Parathyroid adenoma (tissue), 2 donors: ENCODE results near the gene ABAT.

Experiments used
- H2AFZ ChIP-seq: fragments of 300-600 bp; sonication (generic); one replicate; pipeline ENCODE4 v1.7.0; 2017; ENCODE audit warnings: antibody characterized with exemption, mild to moderate bottlenecking
- H3K27ac ChIP-seq: fragments of 300-600 bp; sonication (generic); one replicate; pipeline ENCODE4 v1.7.0; 2017
- H3K27me3 ChIP-seq: fragments of 300-600 bp; sonication (generic); one replicate; pipeline ENCODE4 v1.7.0; 2017; ENCODE audit warnings: low read length; ENCODE audit not compliant: control insufficient read depth, insufficient read depth
- H3K36me3 ChIP-seq: fragments of 300-600 bp; sonication (generic); one replicate; pipeline ENCODE4 v1.7.0; 2017; ENCODE audit warnings: low read length; ENCODE audit not compliant: control insufficient read depth, insufficient read depth
- H3K4me1 ChIP-seq: fragments of 300-600 bp; sonication (generic); one replicate; pipeline ENCODE4 v1.7.0; 2017; ENCODE audit warnings: control low read depth
- H3K4me2 ChIP-seq: fragments of 300-600 bp; sonication (generic); one replicate; pipeline ENCODE4 v1.7.0; 2017; ENCODE audit warnings: low read length
- H3K4me3 ChIP-seq: fragments of 300-600 bp; sonication (generic); one replicate; pipeline ENCODE4 v1.7.0; 2017; ENCODE audit warnings: low read depth, low read length
- H3K79me2 ChIP-seq: fragments of 300-600 bp; sonication (generic); one replicate; pipeline ENCODE4 v1.7.0; 2017; ENCODE audit warnings: control low read depth
- H3K9ac ChIP-seq: fragments of 300-600 bp; sonication (generic); one replicate; pipeline ENCODE4 v1.7.0; 2017; ENCODE audit warnings: mild to moderate bottlenecking
- H3K9me3 ChIP-seq: fragments of 300-600 bp; sonication (generic); one replicate; pipeline ENCODE4 v1.7.0; 2017; ENCODE audit warnings: low read length; ENCODE audit not compliant: control insufficient read depth
- CTCF ChIP-seq: fragments of 300-600 bp; sonication (generic); IDR thresholded peaks from one replicate; pipeline ENCODE4 v1.7.0; 2017; ENCODE audit warnings: antibody characterized with exemption, mild to moderate bottlenecking
- donor health status: primary hyperparathyroidism.

Gene ABAT

GRCh38 chr16:8673611-8674412 is 605 bp upstream of the ABAT start:
- Histone ChIP-seq H3K4me2 (peak overlapping the region; percentile 94), H3K4me1 (no peaks in the 10 kb centered on the region), H3K9me3 (no peaks in the 10 kb centered on the region), H2AFZ (peak overlapping the region; percentile 77), H3K79me2 (no peaks in the 10 kb centered on the region), H3K36me3 (no peaks in the 10 kb centered on the region), H3K9ac (no peak overlapping the region), H3K4me3 (peak overlapping the region; percentile 52), H3K27ac (no peak overlapping the region), H3K27me3 (no peaks in the 10 kb centered on the region)
- no peak for TF ChIP-seq CTCF

- Histone ChIP-seq H3K27me3 (no peaks in the 10 kb centered on the region), H3K4me3 (no peak overlapping the region), H3K27ac (no peak overlapping the region), H3K79me2 (no peaks in the 10 kb centered on the region), H3K4me1 (no peaks in the 10 kb centered on the region), H3K9me3 (no peaks in the 10 kb centered on the region), H3K4me2 (no peak overlapping the region), H2AFZ (no peak overlapping the region), H3K9ac (no peak overlapping the region), H3K36me3 (no peaks in the 10 kb centered on the region)
- TF ChIP-seq CTCF, result no peak
These were observed 1.1 kb downstream of the ABAT start for GRCh38 chr16:8675183-8676159.

- no peak overlapping the region for H3K9ac ChIP-seq
- no peaks in the 10 kb centered on the region for H3K9me3 ChIP-seq
- H3K4me2 ChIP-seq, result no peak overlapping the region
- no peaks in the 10 kb centered on the region for H3K36me3 ChIP-seq
- no peak overlapping the region for H2AFZ ChIP-seq
- no peaks in the 10 kb centered on the region for H3K27me3 ChIP-seq
- no peak overlapping the region for H3K27ac ChIP-seq
- no peak overlapping the region for H3K4me3 ChIP-seq
- no peaks in the 10 kb centered on the region for H3K79me2 ChIP-seq
- H3K4me1 ChIP-seq, result no peaks in the 10 kb centered on the region
- no peak for TF ChIP-seq CTCF
These were observed 1.7 kb downstream of the ABAT start for GRCh38 chr16:8676160-8676547.

GRCh38 chr16:8676737-8677375 is 2.4 kb downstream of the ABAT start:
- no peaks in the 10 kb centered on the region for H3K9me3 ChIP-seq
- H3K4me1 ChIP-seq, result no peaks in the 10 kb centered on the region
- H2AFZ ChIP-seq, result no peak overlapping the region
- H3K36me3 ChIP-seq, result no peaks in the 10 kb centered on the region
- H3K79me2 ChIP-seq, result no peaks in the 10 kb centered on the region
- no peaks in the 10 kb centered on the region for H3K27me3 ChIP-seq
- H3K27ac ChIP-seq, result no peak overlapping the region
- H3K4me2 ChIP-seq, result no peak overlapping the region
- no peak for TF ChIP-seq CTCF
- H3K9ac ChIP-seq, result no peak overlapping the region
- no peak overlapping the region for H3K4me3 ChIP-seq
